SK-N-SH (cell line): ENCODE results near the gene LIPA. TPM values are rescaled to one million over a fixed set of nuclear protein-coding genes. Genes with fewer than 3 reads are reported as not detected.

ENCODE experiments used
- CTCF ChIA-PET: fragments of 300-600, 350-600 bp; formaldehyde crosslinking; extraction: SDS; loops from one replicate; lab custom pipeline; 2021; lab: Yijun Ruan, JAX
- POLR2A ChIA-PET: fragments of 350-600 bp; sonication (Branson Sonifier 250); formaldehyde crosslinking; extraction: SDS; loops from one replicate; lab custom pipeline; 2020; ENCODE audit warnings: antibody characterized with exemption, inconsistent platforms; lab: Yijun Ruan, JAX
- DNase-seq: peaks from one replicate; pipeline ENCODE4 v3.0.0; 2012
- H2AFZ ChIP-seq: fragments of 200-600 bp; sonication (generic); 2 replicates; pipeline ENCODE4 v1.8.1; 2016; ENCODE audit warnings: antibody characterized with exemption, mild to moderate bottlenecking, low read depth
- H3F3A ChIP-seq: fragments of 200-600 bp; sonication (generic); replicated peaks from 2 replicates; pipeline ENCODE3; 2016; ENCODE audit warnings: antibody characterized with exemption, mild to moderate bottlenecking; ENCODE audit not compliant: insufficient read depth
- H3K27ac ChIP-seq, 2 experiments: fragments of 200-500 bp in 1 of 2; fragments of 200-600 bp in 1 of 2; sonication (Bioruptor generic) in 1 of 2; sonication (generic), shearing (Covaris generic) in 1 of 2; 2 replicates each; pipeline versions ENCODE4 v1.5.1 to v1.6.1; 2014 to 2016; ENCODE audit warnings: low read depth in 2 of 2, inconsistent platforms in 1 of 2, low read length in 1 of 2, mild to moderate bottlenecking in 1 of 2, mixed read lengths in 1 of 2
- H3K27me3 ChIP-seq: fragments of 200-600 bp; sonication (generic), shearing (Covaris generic); 2 replicates; pipeline ENCODE4 v1.6.1; 2016; ENCODE audit warnings: mixed run types; ENCODE audit not compliant: insufficient read depth
- H3K36me3 ChIP-seq, 2 experiments: fragments of 200-500 bp in 1 of 2; fragments of 200-600 bp in 1 of 2; sonication (Bioruptor generic) in 1 of 2; sonication (generic) in 1 of 2; replicated peaks in 1 of 2; 2 replicates each; pipeline versions ENCODE3 to v1.5.1; 2014 to 2016; ENCODE audit warnings: low read length in 1 of 2, mild to moderate bottlenecking in 1 of 2; ENCODE audit not compliant: insufficient read depth in 2 of 2, control insufficient read depth in 1 of 2
- H3K4me1 ChIP-seq, 2 experiments: fragments of 200-500 bp in 1 of 2; fragments of 200-600 bp in 1 of 2; sonication (Bioruptor generic) in 1 of 2; sonication (generic), shearing (Covaris generic) in 1 of 2; 2 replicates each; pipeline versions ENCODE4 v1.5.1 to v1.6.1; 2014 to 2016; ENCODE audit warnings: low read depth in 1 of 2, low read length in 1 of 2, mixed run types in 1 of 2; ENCODE audit not compliant: insufficient read depth in 2 of 2, control insufficient read depth in 1 of 2
- H3K4me2 ChIP-seq: fragments of 200-600 bp; sonication (generic), shearing (Covaris generic); 2 replicates; pipeline ENCODE4 v1.6.1; 2017; ENCODE audit warnings: mixed run types
- H3K4me3 ChIP-seq, 2 experiments: fragments of 200-500 bp in 1 of 2; fragments of 200-600 bp in 1 of 2; sonication (Bioruptor generic) in 1 of 2; sonication (generic), shearing (Covaris generic) in 1 of 2; 2 replicates each; pipeline versions ENCODE4 v1.5.1 to v1.8.1; 2014 to 2016; ENCODE audit warnings: low read depth in 2 of 2, inconsistent platforms in 1 of 2, low read length in 1 of 2, mild to moderate bottlenecking in 1 of 2, mixed read lengths in 1 of 2, moderate library complexity in 1 of 2
- H3K79me2 ChIP-seq: fragments of 200-600 bp; sonication (generic); 2 replicates; pipeline ENCODE4 v1.8.1; 2017; ENCODE audit warnings: mild to moderate bottlenecking; ENCODE audit not compliant: insufficient read depth
- H3K9ac ChIP-seq: fragments of 200-600 bp; sonication (generic); 2 replicates; pipeline ENCODE4 v1.6.1; 2017; ENCODE audit warnings: mixed run types
- H3K9me2 ChIP-seq: fragments of 200-600 bp; sonication (generic); 2 replicates; pipeline ENCODE4 v1.6.1; 2017; ENCODE audit warnings: mixed run types
- H3K9me3 ChIP-seq: fragments of 200-600 bp; sonication (generic); 2 replicates; pipeline ENCODE4 v1.6.1; 2017; ENCODE audit warnings: mixed run types, mild to moderate bottlenecking, moderate library complexity
- H4K20me1 ChIP-seq: fragments of 200-600 bp; sonication (generic); 2 replicates; pipeline ENCODE4 v1.6.1; 2017; ENCODE audit warnings: mild to moderate bottlenecking, mixed run types; ENCODE audit not compliant: insufficient read depth
- CHD2 ChIP-seq: fragments of 150-350 bp; IDR thresholded peaks from 2 replicates; pipeline ENCODE4 v1.6.1; 2018; ENCODE audit warnings: low read length; ENCODE audit not compliant: partially characterized antibody
- ELF1 ChIP-seq: IDR thresholded peaks from 2 replicates; pipeline ENCODE4 v1.4.0; 2012
- EP300 ChIP-seq, 2 experiments: IDR thresholded peaks; 2 replicates each; pipeline versions ENCODE4 v1.4.0 to v1.6.1; 2012; ENCODE audit warnings: borderline replicate concordance in 1 of 2, low read depth in 1 of 2, low read length in 1 of 2
- FOSL2 ChIP-seq: IDR thresholded peaks from 2 replicates; pipeline ENCODE4 v1.4.0; 2012; ENCODE audit warnings: low read depth, mild to moderate bottlenecking, moderate library complexity, borderline replicate concordance
- FOXJ3 ChIP-seq: sonication (generic); formaldehyde crosslinking; IDR thresholded peaks from 2 replicates; pipeline ENCODE4 v1.5.1; 2020; ENCODE audit warnings: mild to moderate bottlenecking, missing genetic modification reagents
- MEF2A ChIP-seq: IDR thresholded peaks from 2 replicates; pipeline ENCODE4 v1.4.0; 2012; ENCODE audit warnings: low read depth, borderline replicate concordance
- MXI1 ChIP-seq: IDR thresholded peaks from 2 replicates; pipeline ENCODE4 v1.6.1; 2012; ENCODE audit warnings: mild to moderate bottlenecking, low read depth, low read length, improper control_type of control experiment
- NRF1 ChIP-seq: IDR thresholded peaks from 2 replicates; pipeline ENCODE4 v1.6.1; 2012; ENCODE audit warnings: low read depth, mild to moderate bottlenecking, low read length
- POLR2AphosphoS5 ChIP-seq: IDR thresholded peaks from 2 replicates; pipeline ENCODE4 v1.6.1; 2012; ENCODE audit warnings: low read depth, low read length
- RXRA ChIP-seq: IDR thresholded peaks from 2 replicates; pipeline ENCODE4 v1.4.0; 2012; ENCODE audit warnings: low read depth, mild to moderate bottlenecking, borderline replicate concordance
- SMC3 ChIP-seq: IDR thresholded peaks from 2 replicates; pipeline ENCODE4 v1.6.1; 2012; ENCODE audit warnings: low read depth, low read length, improper control_type of control experiment
- WGBS: methylation state at CpG from one replicate; pipeline ENCODE4 v1.1.6; 2017; ENCODE audit warnings: low lambda C conversion rate; 5-methylcytosine and 5-hydroxymethylcytosine counted together
- polyA plus RNA-seq, 3 experiments: library from polyadenylated mRNA; depleted of rRNA; stranded (reverse); fragments of >200 nt; gene quantifications; 2 replicates each; pipeline ENCODE4 v1.2.3, GENCODE V29; 2012
- TF ChIP-seq, protein P1 (sequence below): IDR thresholded peaks from 2 replicates; pipeline ENCODE4 v1.4.0; 2012; ENCODE audit warnings: low read depth
- TF ChIP-seq, protein P2 (sequence below): fragments of 150-350 bp; IDR thresholded peaks from 2 replicates; pipeline ENCODE4 v1.6.1; 2016; ENCODE audit warnings: mild to moderate bottlenecking, low read depth, low read length
- TF ChIP-seq, protein P3 (sequence below): IDR thresholded peaks from 2 replicates; pipeline ENCODE4 v1.4.0; 2012; ENCODE audit warnings: low read depth, borderline replicate concordance
- TF ChIP-seq, protein P4 (sequence below): IDR thresholded peaks from 2 replicates; pipeline ENCODE4 v1.4.0; 2012; ENCODE audit warnings: low read depth, borderline replicate concordance

LIPA gene
- polyA plus RNA-seq, 1 of the 3 experiments (the other 2 are of a cell fraction): 43.2 TPM

DNA sequence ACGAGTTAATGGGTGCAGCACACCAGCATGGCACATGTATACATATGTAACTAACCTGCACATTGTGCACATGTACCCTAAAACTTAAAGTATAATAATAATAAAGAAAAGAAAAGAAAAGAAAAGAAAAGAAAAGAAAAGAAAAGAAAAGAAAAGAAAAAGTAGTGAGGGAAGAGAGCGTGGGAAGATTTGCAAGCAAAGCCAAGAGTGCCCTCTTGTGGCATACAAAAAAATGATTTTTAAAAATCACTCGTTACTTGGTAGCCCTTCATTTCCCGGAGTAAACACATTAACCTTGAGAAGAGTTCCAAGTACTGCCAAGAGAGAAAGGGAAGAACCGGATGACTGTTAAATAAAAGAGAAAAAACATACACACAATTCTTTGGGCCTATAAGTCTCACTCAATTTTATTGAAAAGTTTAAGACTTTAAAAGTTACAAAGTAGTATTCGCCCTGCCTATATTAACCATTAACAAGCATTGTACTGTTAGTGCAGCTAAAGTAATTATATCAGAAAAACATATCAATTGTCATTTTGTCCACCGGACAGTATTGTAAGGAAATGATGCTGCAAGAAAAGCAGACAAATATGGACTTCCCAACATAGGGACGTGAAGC lies 38.3 kb downstream of the LIPA start (continued):
- TF ChIP-seq EP300 (IDR thresholded peaks at IDR 0.05; ENCODE audit: borderline replicate concordance in 1 of 2, low read depth in 1 of 2, low read length in 1 of 2): no peak

DNA sequence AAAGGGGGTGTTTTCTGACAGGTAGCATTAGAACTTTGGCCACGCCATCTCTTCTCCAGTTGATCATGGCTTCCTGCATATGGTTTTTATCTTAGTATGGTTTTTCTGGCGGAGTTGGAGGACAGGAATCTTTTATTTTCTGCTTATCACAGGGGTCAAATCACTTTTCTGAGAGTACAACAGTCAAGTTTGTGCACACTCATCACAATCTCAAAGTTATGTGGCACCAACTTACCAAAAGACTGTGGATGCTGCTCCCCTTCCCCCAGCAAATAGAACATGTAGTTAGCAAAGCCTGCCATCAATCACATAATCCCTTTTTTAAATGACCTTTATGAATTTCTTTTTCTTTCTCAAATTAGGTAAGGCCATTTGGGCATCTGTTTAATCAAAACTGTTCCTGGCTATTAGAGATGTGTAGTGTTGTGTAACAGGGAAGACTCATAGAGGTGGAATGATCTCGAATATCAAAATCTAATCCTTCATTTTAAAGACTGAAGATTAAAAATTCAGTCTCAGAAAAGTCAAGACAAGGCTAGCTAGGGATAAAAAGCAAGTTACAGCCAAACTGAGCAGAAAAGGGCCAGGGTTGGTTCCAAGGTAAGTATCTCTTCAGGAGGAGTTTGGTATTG lies 40.7 kb downstream of the LIPA start:
- Histone ChIP-seq H3K4me3 (no peak overlapping the region), H3F3A (peaks cover 13% of the 10 kb centered on the region), H3K36me3 (peaks cover 9 to 11% of the 10 kb centered on the region in 2 experiments), H4K20me1 (no peaks in the 10 kb centered on the region), H3K27me3 (peaks cover 11% of the 10 kb centered on the region; the same call in 1 of the 2 replicates), H3K79me2 (no peaks in the 10 kb centered on the region), H2AFZ (no peak overlapping the region), H3K9ac (no peak overlapping the region), H3K4me1 (peaks cover 8 to 29% of the 10 kb centered on the region in 2 experiments; a peak in 3 of 4 replicates), H3K9me2 (no peaks in the 10 kb centered on the region), H3K4me2 (no peak overlapping the region), H3K27ac (no peak overlapping the region), H3K9me3 (no peaks in the 10 kb centered on the region)
- 82% methylated on average over 3 of the region's 3 CpGs for WGBS
- no peak for DNase-seq
- POLR2A ChIA-PET: no interaction called here
- CTCF ChIA-PET: interaction anchor here (0.6 to 6.5 kb wide), 8 partner anchors 13 to 375 kb away, joined by 3 to 71 read pairs (median 6); no protein-coding TSS in a partner anchor
- TF ChIP-seq SMC3 (no peak), FOXJ3 (CRISPR knock-in tag) (no peak), NRF1 (no peak), MXI1 (no peak), FOSL2 (no peak), RXRA (no peak), CHD2 (no peak), POLR2AphosphoS5 (no peak), ELF1 (no peak), MEF2A (no peak)
- TF ChIP-seq, protein P1, sequence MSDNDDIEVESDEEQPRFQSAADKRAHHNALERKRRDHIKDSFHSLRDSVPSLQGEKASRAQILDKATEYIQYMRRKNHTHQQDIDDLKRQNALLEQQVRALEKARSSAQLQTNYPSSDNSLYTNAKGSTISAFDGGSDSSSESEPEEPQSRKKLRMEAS: no peak
- TF ChIP-seq, protein P2, sequence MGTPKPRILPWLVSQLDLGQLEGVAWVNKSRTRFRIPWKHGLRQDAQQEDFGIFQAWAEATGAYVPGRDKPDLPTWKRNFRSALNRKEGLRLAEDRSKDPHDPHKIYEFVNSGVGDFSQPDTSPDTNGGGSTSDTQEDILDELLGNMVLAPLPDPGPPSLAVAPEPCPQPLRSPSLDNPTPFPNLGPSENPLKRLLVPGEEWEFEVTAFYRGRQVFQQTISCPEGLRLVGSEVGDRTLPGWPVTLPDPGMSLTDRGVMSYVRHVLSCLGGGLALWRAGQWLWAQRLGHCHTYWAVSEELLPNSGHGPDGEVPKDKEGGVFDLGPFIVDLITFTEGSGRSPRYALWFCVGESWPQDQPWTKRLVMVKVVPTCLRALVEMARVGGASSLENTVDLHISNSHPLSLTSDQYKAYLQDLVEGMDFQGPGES: no peak
- TF ChIP-seq, protein P3, sequence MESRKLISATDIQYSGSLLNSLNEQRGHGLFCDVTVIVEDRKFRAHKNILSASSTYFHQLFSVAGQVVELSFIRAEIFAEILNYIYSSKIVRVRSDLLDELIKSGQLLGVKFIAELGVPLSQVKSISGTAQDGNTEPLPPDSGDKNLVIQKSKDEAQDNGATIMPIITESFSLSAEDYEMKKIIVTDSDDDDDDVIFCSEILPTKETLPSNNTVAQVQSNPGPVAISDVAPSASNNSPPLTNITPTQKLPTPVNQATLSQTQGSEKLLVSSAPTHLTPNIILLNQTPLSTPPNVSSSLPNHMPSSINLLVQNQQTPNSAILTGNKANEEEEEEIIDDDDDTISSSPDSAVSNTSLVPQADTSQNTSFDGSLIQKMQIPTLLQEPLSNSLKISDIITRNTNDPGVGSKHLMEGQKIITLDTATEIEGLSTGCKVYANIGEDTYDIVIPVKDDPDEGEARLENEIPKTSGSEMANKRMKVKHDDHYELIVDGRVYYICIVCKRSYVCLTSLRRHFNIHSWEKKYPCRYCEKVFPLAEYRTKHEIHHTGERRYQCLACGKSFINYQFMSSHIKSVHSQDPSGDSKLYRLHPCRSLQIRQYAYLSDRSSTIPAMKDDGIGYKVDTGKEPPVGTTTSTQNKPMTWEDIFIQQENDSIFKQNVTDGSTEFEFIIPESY: no peak
- TF ChIP-seq, protein P4, sequence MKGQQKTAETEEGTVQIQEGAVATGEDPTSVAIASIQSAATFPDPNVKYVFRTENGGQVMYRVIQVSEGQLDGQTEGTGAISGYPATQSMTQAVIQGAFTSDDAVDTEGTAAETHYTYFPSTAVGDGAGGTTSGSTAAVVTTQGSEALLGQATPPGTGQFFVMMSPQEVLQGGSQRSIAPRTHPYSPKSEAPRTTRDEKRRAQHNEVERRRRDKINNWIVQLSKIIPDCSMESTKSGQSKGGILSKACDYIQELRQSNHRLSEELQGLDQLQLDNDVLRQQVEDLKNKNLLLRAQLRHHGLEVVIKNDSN: no peak
